NT2/D1 (cell line): ENCODE results near the gene ABCC3.

Source experiments
- YY1 ChIP-seq: IDR thresholded peaks from 2 replicates; pipeline ENCODE4 v1.6.1; 2011; ENCODE audit not compliant: insufficient read length, insufficient read depth
- ZNF274 ChIP-seq: IDR thresholded peaks from 2 replicates; pipeline ENCODE4 v1.6.1; 2011; ENCODE audit warnings: mild to moderate bottlenecking, low read depth, low read length

- TF ChIP-seq YY1 (no peak), ZNF274 (no peak)
Measured at GRCh38 chr17:50735287-50735686, 100.6 kb downstream of the ABCC3 start.
